SK-N-SH treated with all-trans-retinoic acid at 6 μM for 48 hours (cell line): ENCODE measurements around the gene FKBP3.

Source experiments
- ESRRG ChIP-seq: fragments of 250-450 bp; sonication (Bioruptor Pico); IDR thresholded peaks from 2 replicates; pipeline ENCODE4 v1.6.1; 2021; ENCODE audit warnings: mild to moderate bottlenecking
- GLIS3 ChIP-seq: fragments of 250-450 bp; sonication (Bioruptor Pico); IDR thresholded peaks from 2 replicates; pipeline ENCODE4 v1.5.0; 2020; ENCODE audit warnings: mild to moderate bottlenecking, moderate library complexity
- PATZ1 ChIP-seq: fragments of 250-450 bp; sonication (Bioruptor Pico); IDR thresholded peaks from 2 replicates; pipeline ENCODE4 v1.8.0; 2020; ENCODE audit warnings: mild to moderate bottlenecking, moderate library complexity, borderline replicate concordance
- ZC3H10 ChIP-seq: fragments of 250-450 bp; sonication (Bioruptor Pico); IDR thresholded peaks from 2 replicates; pipeline ENCODE4 v1.5.1; 2021; ENCODE audit warnings: mild to moderate bottlenecking, moderate library complexity

GRCh38 chr14:45066667-45067066, 67.6 kb downstream of the FKBP3 start:
- TF ChIP-seq ZC3H10 (CRISPR knock-in tag) (no peak), PATZ1 (CRISPR knock-in tag) (no peak), ESRRG (CRISPR knock-in tag) (no peak), GLIS3 (CRISPR knock-in tag) (no peak)
